SK-N-SH (cell line): Measurements from ENCODE around the gene RAG2. TPM values are rescaled to one million over a fixed set of nuclear protein-coding genes. Genes with fewer than 3 reads are reported as not detected.

ENCODE experiments used
- CTCF ChIA-PET: fragments of 300-600, 350-600 bp; formaldehyde crosslinking; extraction: SDS; loops from one replicate; lab custom pipeline; 2021; lab: Yijun Ruan, JAX
- POLR2A ChIA-PET: fragments of 350-600 bp; sonication (Branson Sonifier 250); formaldehyde crosslinking; extraction: SDS; loops from one replicate; lab custom pipeline; 2020; ENCODE audit warnings: antibody characterized with exemption, inconsistent platforms; lab: Yijun Ruan, JAX
- DNase-seq: peaks from one replicate; pipeline ENCODE4 v3.0.0; 2012
- H2AFZ ChIP-seq: fragments of 200-600 bp; sonication (generic); 2 replicates; pipeline ENCODE4 v1.8.1; 2016; ENCODE audit warnings: antibody characterized with exemption, mild to moderate bottlenecking, low read depth
- H3F3A ChIP-seq: fragments of 200-600 bp; sonication (generic); replicated peaks from 2 replicates; pipeline ENCODE3; 2016; ENCODE audit warnings: antibody characterized with exemption, mild to moderate bottlenecking; ENCODE audit not compliant: insufficient read depth
- H3K27ac ChIP-seq, 2 experiments: fragments of 200-500 bp in 1 of 2; fragments of 200-600 bp in 1 of 2; sonication (Bioruptor generic) in 1 of 2; sonication (generic), shearing (Covaris generic) in 1 of 2; 2 replicates each; pipeline versions ENCODE4 v1.5.1 to v1.6.1; 2014 to 2016; ENCODE audit warnings: low read depth in 2 of 2, inconsistent platforms in 1 of 2, low read length in 1 of 2, mild to moderate bottlenecking in 1 of 2, mixed read lengths in 1 of 2
- H3K27me3 ChIP-seq: fragments of 200-600 bp; sonication (generic), shearing (Covaris generic); 2 replicates; pipeline ENCODE4 v1.6.1; 2016; ENCODE audit warnings: mixed run types; ENCODE audit not compliant: insufficient read depth
- H3K36me3 ChIP-seq, 2 experiments: fragments of 200-500 bp in 1 of 2; fragments of 200-600 bp in 1 of 2; sonication (Bioruptor generic) in 1 of 2; sonication (generic) in 1 of 2; replicated peaks in 1 of 2; 2 replicates each; pipeline versions ENCODE3 to v1.5.1; 2014 to 2016; ENCODE audit warnings: low read length in 1 of 2, mild to moderate bottlenecking in 1 of 2; ENCODE audit not compliant: insufficient read depth in 2 of 2, control insufficient read depth in 1 of 2
- H3K4me1 ChIP-seq, 2 experiments: fragments of 200-500 bp in 1 of 2; fragments of 200-600 bp in 1 of 2; sonication (Bioruptor generic) in 1 of 2; sonication (generic), shearing (Covaris generic) in 1 of 2; 2 replicates each; pipeline versions ENCODE4 v1.5.1 to v1.6.1; 2014 to 2016; ENCODE audit warnings: low read depth in 1 of 2, low read length in 1 of 2, mixed run types in 1 of 2; ENCODE audit not compliant: insufficient read depth in 2 of 2, control insufficient read depth in 1 of 2
- H3K4me2 ChIP-seq: fragments of 200-600 bp; sonication (generic), shearing (Covaris generic); 2 replicates; pipeline ENCODE4 v1.6.1; 2017; ENCODE audit warnings: mixed run types
- H3K4me3 ChIP-seq, 2 experiments: fragments of 200-500 bp in 1 of 2; fragments of 200-600 bp in 1 of 2; sonication (Bioruptor generic) in 1 of 2; sonication (generic), shearing (Covaris generic) in 1 of 2; 2 replicates each; pipeline versions ENCODE4 v1.5.1 to v1.8.1; 2014 to 2016; ENCODE audit warnings: low read depth in 2 of 2, inconsistent platforms in 1 of 2, low read length in 1 of 2, mild to moderate bottlenecking in 1 of 2, mixed read lengths in 1 of 2, moderate library complexity in 1 of 2
- H3K79me2 ChIP-seq: fragments of 200-600 bp; sonication (generic); 2 replicates; pipeline ENCODE4 v1.8.1; 2017; ENCODE audit warnings: mild to moderate bottlenecking; ENCODE audit not compliant: insufficient read depth
- H3K9ac ChIP-seq: fragments of 200-600 bp; sonication (generic); 2 replicates; pipeline ENCODE4 v1.6.1; 2017; ENCODE audit warnings: mixed run types
- H3K9me2 ChIP-seq: fragments of 200-600 bp; sonication (generic); 2 replicates; pipeline ENCODE4 v1.6.1; 2017; ENCODE audit warnings: mixed run types
- H3K9me3 ChIP-seq: fragments of 200-600 bp; sonication (generic); 2 replicates; pipeline ENCODE4 v1.6.1; 2017; ENCODE audit warnings: mixed run types, mild to moderate bottlenecking, moderate library complexity
- H4K20me1 ChIP-seq: fragments of 200-600 bp; sonication (generic); 2 replicates; pipeline ENCODE4 v1.6.1; 2017; ENCODE audit warnings: mild to moderate bottlenecking, mixed run types; ENCODE audit not compliant: insufficient read depth
- CTCF ChIP-seq: fragments of 200-600 bp; sonication (generic); IDR thresholded peaks from 2 replicates; pipeline ENCODE4 v1.6.1; 2017; ENCODE audit warnings: antibody characterized with exemption, mild to moderate bottlenecking, moderate library complexity
- ELF1 ChIP-seq: IDR thresholded peaks from 2 replicates; pipeline ENCODE4 v1.4.0; 2012
- EZH2phosphoT487 ChIP-seq: fragments of 200-600 bp; sonication (generic); IDR thresholded peaks from 2 replicates; pipeline ENCODE4 v1.6.1; 2017; ENCODE audit warnings: low read depth, mixed run types, mild to moderate bottlenecking, antibody characterized with exemption, moderate library complexity, borderline replicate concordance
- FOXJ3 ChIP-seq: sonication (generic); formaldehyde crosslinking; IDR thresholded peaks from 2 replicates; pipeline ENCODE4 v1.5.1; 2020; ENCODE audit warnings: mild to moderate bottlenecking, missing genetic modification reagents
- GABPA ChIP-seq: IDR thresholded peaks from 2 replicates; pipeline ENCODE4 v1.4.0; 2012; ENCODE audit warnings: low read depth, mild to moderate bottlenecking
- JUND ChIP-seq: IDR thresholded peaks from 2 replicates; pipeline ENCODE4 v1.4.0; 2012
- MAX ChIP-seq: IDR thresholded peaks from 2 replicates; pipeline ENCODE4 v1.4.0; 2012; ENCODE audit warnings: low read depth
- NFIC ChIP-seq: IDR thresholded peaks from 2 replicates; pipeline ENCODE4 v1.4.0; 2012; ENCODE audit warnings: borderline replicate concordance
- RFX5 ChIP-seq: IDR thresholded peaks from 2 replicates; pipeline ENCODE4 v1.6.1; 2012; ENCODE audit warnings: mild to moderate bottlenecking, improper control_type of control experiment, low read length
- RXRA ChIP-seq: IDR thresholded peaks from 2 replicates; pipeline ENCODE4 v1.4.0; 2012; ENCODE audit warnings: low read depth, mild to moderate bottlenecking, borderline replicate concordance
- TCF12 ChIP-seq: IDR thresholded peaks from 2 replicates; pipeline ENCODE4 v1.4.0; 2012
- TEAD4 ChIP-seq: IDR thresholded peaks from 2 replicates; pipeline ENCODE4 v1.4.0; 2012; ENCODE audit warnings: mild to moderate bottlenecking, borderline replicate concordance; ENCODE audit not compliant: insufficient read depth
- USF1 ChIP-seq: IDR thresholded peaks from 2 replicates; pipeline ENCODE4 v1.4.0; 2012; ENCODE audit warnings: low read depth, borderline replicate concordance
- WGBS: methylation state at CpG from one replicate; pipeline ENCODE4 v1.1.6; 2017; ENCODE audit warnings: low lambda C conversion rate; 5-methylcytosine and 5-hydroxymethylcytosine counted together
- polyA plus RNA-seq, 3 experiments: library from polyadenylated mRNA; depleted of rRNA; stranded (reverse); fragments of >200 nt; gene quantifications; 2 replicates each; pipeline ENCODE4 v1.2.3, GENCODE V29; 2012

RAG2 gene
- polyA plus RNA-seq, 1 of the 3 experiments (the other 2 are of a cell fraction): 0.15 TPM

GRCh38 chr11:36609383-36609782 is 11.3 kb upstream of the RAG2 start (continued):
- TF ChIP-seq FOXJ3 (CRISPR knock-in tag) (no peak), CTCF (no peak), MAX (no peak), USF1 (no peak), EZH2phosphoT487 (no peak), RFX5 (no peak), RXRA (no peak)

- POLR2A ChIA-PET: no interaction called here
- WGBS: 77% methylated on average over 1 of the region's 1 CpG
These were observed 10.6 kb upstream of the RAG2 start for GRCh38 chr11:36608491-36609199.

More at GRCh38 chr11:36608491-36609199, 10.6 kb upstream of the RAG2 start:
- peaks cover 0 to 21% of the 10 kb centered on the region in 2 experiments; a peak in 2 of 4 replicates for H3K4me1 ChIP-seq
- H3K9me3 ChIP-seq: no peaks in the 10 kb centered on the region
- no peak overlapping the region for H3K4me2 ChIP-seq
- peaks cover 0 to 7% of the 10 kb centered on the region in 2 experiments for H3K36me3 ChIP-seq
- no peaks in the 10 kb centered on the region for H3K9me2 ChIP-seq
- H3K4me3 ChIP-seq: no peak overlapping the region
- TF ChIP-seq TEAD4 (no peak), GABPA (no peak), JUND (no peak), NFIC (no peak), EZH2phosphoT487 (no peak), TCF12 (no peak), MAX (no peak), ELF1 (no peak)
- H3K27me3 ChIP-seq: no peaks in the 10 kb centered on the region
- CTCF ChIA-PET: interaction anchor here (1.1 to 3.6 kb wide), 6 partner anchors 9 to 138 kb away, joined by 3 to 18 read pairs (median 4); no protein-coding TSS in a partner anchor
- H2AFZ ChIP-seq: no peak overlapping the region
- H3K79me2 ChIP-seq: no peaks in the 10 kb centered on the region
- H3F3A ChIP-seq: no peaks in the 10 kb centered on the region
- H4K20me1 ChIP-seq: no peaks in the 10 kb centered on the region
- H3K9ac ChIP-seq: no peak overlapping the region
- no peak for DNase-seq
- peak overlapping the region in 1 of 2 experiments; percentile 85; a peak in 2 of 4 replicates for H3K27ac ChIP-seq
